Fibroblast of skin of left biceps (primary cell): Measurements from ENCODE around the gene TNRC6B.

ENCODE experiments used
- DNase-seq, 2 experiments: peaks; one replicate each; pipeline ENCODE4 v3.0.0-alpha.2; 2013; ENCODE audit warnings: low read depth in 2 of 2

Gene TNRC6B

DNA sequence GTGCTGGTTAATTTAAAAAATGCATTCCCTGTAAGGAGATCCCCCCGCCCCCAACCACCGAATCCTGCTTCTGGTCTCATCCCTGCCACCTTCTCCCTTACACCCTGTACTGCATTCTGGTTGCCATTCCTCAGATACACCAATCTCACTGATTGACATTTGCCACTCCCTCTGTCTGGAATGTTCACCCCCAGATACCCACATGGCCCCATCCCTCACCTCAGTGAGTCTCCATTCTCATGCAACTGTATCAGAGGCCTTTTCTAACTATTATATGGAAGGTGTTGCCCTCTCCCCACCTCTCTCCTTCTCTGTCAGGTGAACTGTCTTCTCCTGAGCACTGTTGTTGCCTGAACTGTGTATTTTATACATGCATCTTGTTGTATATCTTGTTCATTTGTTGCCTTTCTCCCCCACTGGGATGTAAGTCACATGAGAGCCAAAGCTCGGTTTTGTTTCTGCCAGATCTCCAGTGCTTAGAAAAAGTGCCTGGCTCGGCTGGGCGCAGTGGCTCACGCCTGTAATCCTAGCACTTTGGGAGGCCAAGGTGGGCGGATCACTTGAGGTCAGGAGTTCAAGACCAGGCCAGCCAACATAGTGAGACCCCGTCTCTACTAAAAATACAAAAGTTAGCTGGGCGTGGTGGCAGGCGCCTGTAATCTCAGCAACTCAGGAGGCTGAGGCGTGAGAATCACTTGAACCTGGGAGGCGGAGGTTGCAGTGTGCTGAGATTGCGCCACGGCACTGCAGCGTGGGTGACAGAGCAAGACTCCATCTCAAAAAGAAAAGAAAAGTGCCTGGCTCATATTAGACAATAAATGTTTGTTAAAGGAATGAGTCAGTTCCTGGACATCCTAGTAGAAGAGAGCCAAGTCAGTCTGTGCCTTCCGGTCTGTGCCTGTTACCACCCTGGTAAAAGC is 61.0 kb downstream of the TNRC6B start:
- no peak for DNase-seq

DNA sequence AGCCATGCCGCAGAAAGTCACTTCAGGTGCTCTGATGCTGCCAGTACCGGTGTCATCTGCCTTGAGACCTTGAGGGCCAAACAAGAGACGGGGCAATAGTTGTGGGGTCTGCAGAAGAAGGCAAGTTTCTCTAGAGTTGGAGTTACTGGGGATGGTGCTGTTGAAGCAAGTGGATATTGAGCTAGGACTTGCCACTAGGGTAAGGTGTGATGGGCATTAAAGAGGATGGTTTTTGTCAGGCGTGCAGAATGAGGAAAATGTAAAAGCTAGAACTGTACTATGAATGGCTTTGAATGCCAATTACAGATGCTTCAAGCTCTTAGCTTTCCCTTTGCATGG is 61.6 kb downstream of the TNRC6B start:
- no peak for DNase-seq

- DNase-seq = no peak
Observed at GRCh38 chr22:40240160-40240559, 62.4 kb downstream of the TNRC6B start.

DNA sequence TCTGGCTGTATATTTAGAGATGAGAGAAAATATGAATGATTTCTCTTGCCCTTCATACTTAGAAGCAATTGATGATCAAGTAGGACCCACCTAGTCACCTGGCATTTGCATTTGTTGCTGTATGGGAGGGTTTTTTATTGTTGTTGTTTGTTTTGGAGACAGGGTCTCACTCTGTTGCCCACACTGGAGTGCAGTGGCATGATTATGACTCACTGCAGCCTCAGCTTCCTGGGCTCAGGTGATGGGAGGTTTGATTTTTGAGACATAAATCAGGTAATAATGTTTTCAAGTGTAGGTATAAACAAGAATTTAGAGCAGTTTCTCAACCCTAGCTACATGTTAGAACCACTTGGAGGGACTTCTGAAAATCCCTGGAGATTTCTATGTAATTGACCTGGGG is 63.0 kb downstream of the TNRC6B start:
- DNase-seq = no peak

DNA sequence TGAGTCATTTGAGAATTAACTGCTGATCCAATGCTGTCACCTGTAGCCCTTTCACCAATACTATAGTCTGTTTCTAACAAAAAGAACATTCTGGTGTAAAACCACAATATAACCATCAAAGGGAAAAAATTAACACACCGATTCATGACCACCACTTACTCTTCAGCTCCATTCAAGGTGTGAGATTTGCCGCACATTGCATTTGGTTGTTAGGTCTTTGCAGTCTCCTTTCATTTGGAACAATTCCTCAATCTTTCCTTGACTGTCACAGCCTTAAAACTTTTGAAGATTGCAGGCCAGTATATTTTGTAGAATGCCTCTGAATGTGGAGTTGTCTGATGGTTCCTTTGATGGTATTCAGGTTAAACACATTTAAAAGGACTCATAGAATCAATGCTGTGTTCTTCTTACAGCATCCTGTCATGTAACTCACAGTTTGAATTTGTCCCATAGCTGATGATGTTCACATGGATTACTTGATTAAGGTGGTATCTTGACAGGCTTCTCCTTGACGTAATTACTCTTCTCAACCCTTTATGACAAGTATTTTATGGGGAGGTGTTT is 63.6 kb downstream of the TNRC6B start:
- no peak for DNase-seq

- DNase-seq = no peak
Observed at GRCh38 chr22:40243891-40244290, 66.2 kb downstream of the TNRC6B start.

- no peak for DNase-seq
Observed at GRCh38 chr22:40244586-40244985, 66.9 kb downstream of the TNRC6B start.

DNA sequence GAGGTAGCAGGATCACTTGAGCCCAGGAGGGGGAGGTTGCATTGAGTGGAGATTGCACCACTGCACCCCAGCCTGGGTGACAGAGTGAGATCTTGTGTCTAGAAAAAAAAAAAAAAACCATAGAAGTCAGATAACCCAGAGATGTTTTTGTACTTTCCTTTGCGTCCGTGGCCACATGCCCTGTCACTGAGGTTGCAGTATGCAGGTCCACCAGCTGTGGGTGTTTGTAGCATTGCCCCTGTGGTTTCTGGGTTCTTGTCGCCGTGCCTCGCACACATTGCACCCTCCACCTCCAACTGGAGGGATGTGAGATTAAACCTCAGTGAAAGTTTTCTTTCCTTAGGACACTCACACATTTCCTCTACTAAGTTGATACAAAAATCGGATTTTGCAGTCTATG is 70.3 kb downstream of the TNRC6B start:
- no peak for DNase-seq

DNA sequence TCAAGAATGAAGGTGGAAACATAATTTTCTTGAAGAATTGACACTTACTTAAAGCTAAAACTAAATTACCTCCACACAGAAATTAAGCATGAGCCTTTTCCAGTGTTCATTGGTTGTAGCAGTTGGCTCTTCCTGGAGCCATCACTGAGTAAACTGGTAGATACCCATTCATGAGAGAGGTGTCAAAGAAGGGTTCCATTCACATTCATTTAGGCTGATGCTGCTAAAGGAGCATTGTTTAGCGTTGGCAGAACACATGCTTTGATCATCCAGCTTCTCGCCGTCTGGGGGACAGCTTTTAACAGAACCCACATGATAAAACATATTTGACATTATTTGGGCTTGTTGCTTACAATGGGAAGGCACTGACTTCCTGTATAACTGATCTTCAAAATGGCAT is 71.6 kb downstream of the TNRC6B start:
- no peak for DNase-seq

GRCh38 chr22:40250608-40251007 is 72.9 kb downstream of the TNRC6B start:
- no peak for DNase-seq

- no peak for DNase-seq
Observed at GRCh38 chr22:40251106-40251505, 73.4 kb downstream of the TNRC6B start.

DNA sequence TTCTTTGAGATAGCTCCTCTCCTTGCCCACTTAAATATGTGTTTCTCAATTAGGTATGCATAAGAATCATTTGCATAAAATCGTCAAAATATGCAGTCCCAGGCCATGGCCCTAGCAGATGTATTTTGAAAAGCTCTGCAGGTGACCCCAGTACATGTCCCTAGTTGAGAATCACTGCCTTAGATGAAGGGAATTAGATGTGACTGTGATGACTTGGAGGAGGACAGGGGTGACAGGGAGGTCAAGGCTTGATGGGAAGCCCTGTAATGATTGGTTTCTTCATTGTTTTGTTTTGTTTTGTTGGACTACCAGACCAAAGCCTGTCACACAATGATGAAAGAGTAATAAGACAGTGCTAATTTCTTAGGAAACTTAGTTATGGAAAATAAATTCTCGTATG is 74.4 kb downstream of the TNRC6B start:
- no peak for DNase-seq

DNA sequence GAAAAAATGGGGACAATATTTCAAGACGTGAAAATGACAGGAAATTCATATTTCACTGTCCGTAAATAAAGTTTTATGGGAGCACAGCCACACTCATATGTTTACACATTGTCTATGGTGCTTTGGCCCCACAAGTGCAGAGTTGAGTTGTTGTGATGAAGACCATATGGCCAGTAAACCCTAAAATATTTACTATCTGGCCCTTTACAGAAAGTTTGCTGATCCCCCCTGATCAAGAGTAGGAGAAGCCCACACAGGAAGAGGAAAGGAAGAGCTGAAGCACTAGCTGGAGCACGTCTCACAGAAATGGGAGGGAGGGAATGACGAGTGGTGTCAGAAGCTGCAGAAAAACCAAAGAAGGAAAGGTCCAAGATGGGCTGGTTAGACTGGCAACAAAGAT is 78.8 kb downstream of the TNRC6B start:
- DNase-seq = no peak

GRCh38 chr22:40258017-40258416 is 80.3 kb downstream of the TNRC6B start:
- DNase-seq = no peak

- no peak for DNase-seq
Observed at GRCh38 chr22:40258501-40258915, 80.8 kb downstream of the TNRC6B start.

DNA sequence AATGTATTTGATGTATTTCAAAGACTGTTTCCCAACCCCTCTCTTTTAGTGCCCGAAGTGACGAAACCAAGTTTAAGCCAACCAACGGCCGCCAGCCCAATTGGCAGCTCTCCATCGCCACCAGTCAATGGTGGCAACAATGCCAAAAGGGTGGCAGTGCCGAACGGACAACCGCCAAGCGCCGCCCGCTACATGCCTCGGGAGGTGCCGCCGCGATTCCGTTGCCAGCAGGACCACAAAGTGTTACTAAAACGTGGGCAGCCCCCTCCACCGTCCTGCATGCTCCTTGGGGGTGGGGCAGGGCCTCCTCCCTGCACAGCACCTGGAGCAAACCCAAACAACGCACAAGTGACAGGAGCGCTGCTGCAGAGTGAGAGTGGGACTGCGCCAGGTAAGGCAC is 84.1 kb downstream of the TNRC6B start:
- no peak for DNase-seq

DNA sequence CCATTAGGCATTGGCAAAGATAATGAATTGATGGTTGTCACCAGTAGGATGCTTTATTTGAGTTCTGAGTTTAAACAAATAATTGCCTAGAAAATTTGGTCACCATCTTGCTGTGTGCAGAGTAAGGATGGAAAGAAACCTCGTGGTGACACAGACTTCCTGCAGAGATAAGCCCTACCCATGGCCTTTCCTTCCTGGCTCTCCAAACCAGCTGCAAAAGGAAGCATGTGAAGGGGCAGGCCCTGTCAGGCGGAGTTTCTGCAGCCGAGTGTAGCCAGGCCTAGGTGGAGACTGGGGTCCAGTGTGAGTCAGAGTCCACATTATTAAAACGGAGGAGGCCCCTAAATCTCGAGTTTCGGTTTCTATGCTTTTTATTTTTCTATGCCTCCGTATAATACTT is 85.5 kb downstream of the TNRC6B start:
- DNase-seq = no peak

- no peak for DNase-seq
Observed at GRCh38 chr22:40265783-40266182, 88.1 kb downstream of the TNRC6B start.

GRCh38 chr22:40270031-40270430 is 92.3 kb downstream of the TNRC6B start:
- DNase-seq = no peak

GRCh38 chr22:40270748-40271373 is 93.1 kb downstream of the TNRC6B start:
- DNase-seq = no peak

DNA sequence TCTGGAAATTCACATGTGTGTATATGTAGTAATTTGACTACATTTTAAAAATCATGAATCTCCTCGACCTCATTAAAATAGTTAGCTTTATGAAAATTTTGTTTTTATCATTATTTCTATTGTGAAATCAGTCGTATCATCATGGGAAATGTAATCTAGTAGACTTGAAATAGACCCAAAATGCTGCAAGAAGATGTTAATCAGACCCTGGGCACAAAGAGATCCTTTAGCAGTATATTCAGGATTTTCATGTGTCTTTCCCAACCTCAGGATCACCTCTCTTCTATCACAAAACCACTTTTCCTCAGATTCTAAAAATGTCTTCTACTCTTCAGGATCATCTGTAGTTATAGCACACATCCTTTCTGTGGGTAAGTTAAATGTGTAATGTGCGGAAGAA is 93.7 kb downstream of the TNRC6B start:
- no peak for DNase-seq

- DNase-seq = no peak
Observed at GRCh38 chr22:40273319-40273718, 95.6 kb downstream of the TNRC6B start.
